Mucosa of stomach (tissue), 1 donor: ENCODE results near the gene PARD3.

Source experiments
- H3K27me3 ChIP-seq: one replicate; pipeline ENCODE4 v1.7.0; 2013; ENCODE audit warnings: mild to moderate bottlenecking, low read length; ENCODE audit not compliant: control insufficient read depth, insufficient read depth
- H3K36me3 ChIP-seq: one replicate; pipeline ENCODE4 v1.7.0; 2013; ENCODE audit warnings: low read length; ENCODE audit not compliant: control insufficient read depth, insufficient read depth
- H3K4me1 ChIP-seq: one replicate; pipeline ENCODE4 v1.7.0; 2013; ENCODE audit warnings: mild to moderate bottlenecking, low read length; ENCODE audit not compliant: control insufficient read depth, insufficient read depth
- H3K4me3 ChIP-seq: one replicate; pipeline ENCODE4 v1.7.0; 2013; ENCODE audit warnings: low read length
- H3K9ac ChIP-seq: one replicate; pipeline ENCODE4 v1.7.0; 2013; ENCODE audit warnings: mild to moderate bottlenecking, low read length, moderate library complexity
- H3K9me3 ChIP-seq: one replicate; pipeline ENCODE4 v1.7.0; 2013; ENCODE audit warnings: mild to moderate bottlenecking, low read length, moderate library complexity; ENCODE audit not compliant: control insufficient read depth
- donor health status: Pancreatic carcinoma.

Gene PARD3

DNA sequence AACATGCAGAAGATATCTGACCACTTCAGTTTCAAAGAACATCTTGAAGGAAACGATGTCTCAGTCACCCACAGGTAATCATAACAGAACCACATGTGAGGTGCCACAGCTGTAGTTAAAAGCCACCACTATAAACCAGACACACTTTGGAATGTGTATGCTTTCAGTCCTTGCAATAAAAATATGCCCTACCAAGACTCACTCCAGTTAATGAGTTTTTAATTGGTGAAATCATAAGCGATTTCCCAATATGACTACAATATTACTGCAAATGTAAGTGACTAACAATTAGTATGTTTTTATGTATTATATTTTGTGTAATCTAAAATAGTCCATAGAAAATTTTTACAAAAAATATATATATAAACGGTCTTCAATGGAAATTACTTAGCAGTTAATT lies 428.2 kb downstream of the PARD3 start:
- no peak overlapping the region for H3K9ac ChIP-seq
- no peaks in the 10 kb centered on the region for H3K36me3 ChIP-seq
- H3K27me3 ChIP-seq: no peaks in the 10 kb centered on the region
- H3K4me1 ChIP-seq: no peaks in the 10 kb centered on the region
- no peak overlapping the region for H3K4me3 ChIP-seq
- no peaks in the 10 kb centered on the region for H3K9me3 ChIP-seq

DNA sequence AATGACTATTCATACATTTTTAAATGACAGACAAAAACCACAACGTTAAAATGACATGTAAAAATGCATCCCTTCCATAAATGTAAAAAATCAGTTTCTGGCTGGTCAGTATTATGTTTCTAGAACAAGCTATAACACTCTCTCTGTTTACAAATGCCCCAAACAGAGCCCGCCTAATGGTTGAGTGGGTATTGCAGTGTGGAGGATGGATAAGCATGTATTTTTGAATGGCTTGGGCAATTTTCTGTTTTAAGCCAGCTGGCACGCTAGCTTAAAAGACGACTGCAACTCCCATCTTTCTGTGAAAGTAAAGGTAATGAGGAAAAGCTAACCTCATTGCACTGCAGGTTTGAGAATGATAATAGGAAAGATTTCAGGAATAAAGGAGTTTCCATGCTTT lies 430.7 kb downstream of the PARD3 start:
- Histone ChIP-seq H3K4me1 (no peaks in the 10 kb centered on the region), H3K36me3 (no peaks in the 10 kb centered on the region), H3K27me3 (no peaks in the 10 kb centered on the region), H3K9me3 (no peaks in the 10 kb centered on the region), H3K4me3 (no peak overlapping the region), H3K9ac (no peak overlapping the region)

DNA sequence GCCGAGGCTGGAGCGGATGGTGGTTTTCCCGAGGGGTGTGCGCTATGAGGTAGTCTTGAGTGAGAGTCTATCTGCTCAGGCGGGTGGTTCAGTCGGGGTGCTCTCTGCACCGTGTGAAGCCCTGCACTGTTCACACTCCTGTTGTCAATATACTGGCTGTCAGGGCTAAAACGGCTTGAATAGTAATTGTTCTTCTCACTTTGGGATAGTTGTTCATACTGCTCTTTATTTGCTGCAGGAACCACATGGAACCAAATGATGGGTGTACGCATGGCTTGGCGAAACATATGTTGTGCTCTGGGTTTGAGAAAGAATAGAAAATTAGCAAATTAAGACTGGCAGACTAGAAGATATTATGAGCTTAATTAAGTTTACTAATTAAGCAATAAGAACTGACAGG lies 432.5 kb downstream of the PARD3 start:
- H3K9me3 ChIP-seq: no peaks in the 10 kb centered on the region
- H3K27me3 ChIP-seq: no peaks in the 10 kb centered on the region

DNA sequence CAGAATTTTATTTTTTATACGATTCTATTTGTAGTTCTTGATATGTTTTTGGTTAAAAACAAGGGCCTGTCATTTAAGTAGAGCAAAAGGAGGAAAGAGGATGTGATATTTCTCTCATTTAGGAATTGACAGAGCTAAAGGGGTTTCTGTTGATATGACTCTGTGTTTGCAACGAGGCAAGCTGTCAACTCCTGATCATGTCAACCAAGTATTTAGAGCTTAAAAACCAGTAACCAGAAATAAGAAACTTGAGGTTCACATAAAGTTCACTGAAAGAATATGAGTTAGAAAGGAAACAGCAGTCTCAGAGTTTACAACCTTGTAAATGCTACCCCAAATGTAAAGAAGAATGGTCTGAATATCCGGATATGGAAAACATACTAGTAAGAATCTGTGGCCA lies 434.2 kb downstream of the PARD3 start:
- no peaks in the 10 kb centered on the region for H3K9me3 ChIP-seq
- no peak overlapping the region for H3K9ac ChIP-seq
- no peaks in the 10 kb centered on the region for H3K36me3 ChIP-seq
- no peaks in the 10 kb centered on the region for H3K4me1 ChIP-seq
- no peaks in the 10 kb centered on the region for H3K27me3 ChIP-seq
- H3K4me3 ChIP-seq: no peak overlapping the region

More for the DNA sequence above, 432.5 kb downstream of the PARD3 start:
- no peaks in the 10 kb centered on the region for H3K4me1 ChIP-seq
- no peak overlapping the region for H3K9ac ChIP-seq
- H3K36me3 ChIP-seq: no peaks in the 10 kb centered on the region
- H3K4me3 ChIP-seq: no peak overlapping the region

DNA sequence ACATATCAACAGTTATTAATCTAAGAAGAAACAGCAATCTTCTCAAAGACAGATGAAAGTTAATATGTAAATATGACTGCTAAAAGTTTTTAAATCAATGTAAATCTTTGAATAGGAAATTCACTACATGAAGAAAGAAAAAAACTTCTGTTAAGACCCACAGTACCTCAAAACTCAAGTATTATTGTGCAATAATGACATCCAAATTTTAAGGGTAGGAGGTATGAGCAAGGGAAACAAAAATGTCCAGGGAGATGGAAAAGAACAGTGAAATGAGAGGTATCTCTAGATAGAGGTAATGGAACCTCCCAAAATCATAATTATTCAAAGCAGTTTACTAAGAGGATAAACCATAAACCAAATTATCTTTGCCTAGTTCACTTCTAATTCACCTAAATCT lies 436.8 kb downstream of the PARD3 start:
- no peaks in the 10 kb centered on the region for H3K9me3 ChIP-seq
- no peaks in the 10 kb centered on the region for H3K27me3 ChIP-seq
- no peak overlapping the region for H3K9ac ChIP-seq
- H3K4me1 ChIP-seq: no peaks in the 10 kb centered on the region
- no peaks in the 10 kb centered on the region for H3K36me3 ChIP-seq
- no peak overlapping the region for H3K4me3 ChIP-seq

DNA sequence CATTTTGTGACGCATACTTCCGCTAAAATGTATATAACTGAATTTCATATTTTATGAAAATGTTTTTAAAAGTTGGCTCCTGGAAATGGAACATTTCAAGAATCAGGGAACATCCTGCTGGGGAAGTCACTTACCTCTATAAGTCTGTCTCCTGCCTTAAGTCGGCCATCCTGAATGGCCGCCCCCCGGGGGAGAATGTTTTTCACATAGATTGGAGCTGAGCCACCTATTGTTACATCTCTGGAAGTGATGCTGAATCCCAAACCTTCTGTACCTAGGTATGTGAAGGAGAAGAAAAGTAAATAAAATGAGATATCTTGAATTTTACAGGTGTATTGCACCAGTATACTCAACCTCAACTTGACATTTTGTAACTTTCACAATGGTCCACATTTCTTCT lies 437.3 kb downstream of the PARD3 start:
- no peaks in the 10 kb centered on the region for H3K4me1 ChIP-seq
- no peaks in the 10 kb centered on the region for H3K9me3 ChIP-seq
- H3K27me3 ChIP-seq: no peaks in the 10 kb centered on the region
- no peak overlapping the region for H3K4me3 ChIP-seq
- no peaks in the 10 kb centered on the region for H3K36me3 ChIP-seq
- no peak overlapping the region for H3K9ac ChIP-seq

DNA sequence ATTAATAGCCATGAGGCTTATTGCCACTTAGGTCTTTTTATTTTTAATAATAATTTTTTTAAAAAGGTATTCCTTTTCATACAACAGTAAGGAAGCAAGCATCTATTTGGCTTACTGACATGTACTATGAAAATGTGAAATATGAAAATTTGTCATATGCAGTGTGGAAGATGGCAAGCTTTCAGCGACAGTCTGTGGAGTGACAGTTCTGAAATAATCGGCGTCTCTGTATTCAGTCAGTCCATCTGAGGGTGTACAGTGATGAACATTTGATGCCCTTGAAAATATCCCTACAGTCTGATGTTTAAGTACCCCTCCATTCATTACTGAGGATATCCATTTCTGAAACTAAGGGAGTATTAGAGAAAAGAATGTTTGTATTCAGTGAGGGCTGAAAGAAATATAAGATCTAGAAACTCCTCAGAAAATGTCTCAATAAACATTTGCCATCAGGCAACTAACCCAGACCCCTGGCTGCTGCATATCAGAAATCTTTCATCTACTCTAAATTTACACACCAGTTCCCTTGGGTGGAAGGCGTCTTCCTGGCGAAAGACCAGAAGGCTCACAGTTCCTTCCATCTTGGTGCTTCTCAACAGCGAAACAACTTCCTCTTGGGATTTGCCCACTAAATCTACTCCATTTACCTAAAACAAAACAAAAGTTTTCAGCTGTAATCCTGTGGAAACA lies 440.6 kb downstream of the PARD3 start:
- Histone ChIP-seq H3K4me1 (no peaks in the 10 kb centered on the region), H3K9me3 (no peaks in the 10 kb centered on the region), H3K9ac (no peak overlapping the region), H3K4me3 (no peak overlapping the region), H3K27me3 (no peaks in the 10 kb centered on the region), H3K36me3 (no peaks in the 10 kb centered on the region)

DNA sequence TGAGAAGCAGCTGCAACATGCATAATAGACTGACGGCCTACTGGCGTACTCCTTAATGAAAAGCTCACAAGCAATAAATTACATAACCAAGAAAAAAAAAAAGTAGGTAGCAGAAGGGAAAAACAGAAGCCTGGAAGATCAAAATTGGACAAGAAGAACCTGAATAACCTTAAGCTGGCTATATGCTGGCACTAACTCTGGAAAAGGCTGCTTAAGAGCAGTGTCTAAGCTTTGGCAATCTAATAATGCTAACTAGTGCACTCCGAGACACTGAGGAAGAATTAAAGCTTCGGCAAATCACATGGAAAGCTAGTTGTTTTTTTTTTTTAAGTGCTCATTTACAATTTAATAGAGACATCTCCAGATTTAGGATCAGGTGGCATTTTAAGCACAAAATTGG lies 441.9 kb downstream of the PARD3 start:
- no peaks in the 10 kb centered on the region for H3K36me3 ChIP-seq
- no peak overlapping the region for H3K9ac ChIP-seq
- no peak overlapping the region for H3K4me3 ChIP-seq
- H3K27me3 ChIP-seq: no peaks in the 10 kb centered on the region
- no peaks in the 10 kb centered on the region for H3K9me3 ChIP-seq
- H3K4me1 ChIP-seq: no peaks in the 10 kb centered on the region

DNA sequence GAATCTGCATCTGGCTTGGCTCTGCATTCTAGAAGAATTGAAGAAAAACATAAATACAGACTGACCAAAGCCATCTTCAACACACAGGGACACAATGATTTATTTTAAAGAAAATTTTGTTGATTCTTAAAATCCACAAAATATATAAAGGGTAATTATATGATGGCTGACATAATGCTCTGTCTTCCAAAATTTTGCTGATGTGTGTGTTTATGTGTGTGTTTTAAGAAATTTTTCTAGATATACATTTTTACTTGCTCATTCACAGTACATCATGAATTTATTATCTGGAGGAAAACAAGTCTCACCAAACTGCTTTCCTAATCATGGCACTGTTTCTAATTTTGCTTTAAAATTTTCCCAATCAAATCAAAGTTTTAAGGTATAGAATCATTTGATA lies 442.6 kb downstream of the PARD3 start:
- H3K36me3 ChIP-seq: no peaks in the 10 kb centered on the region

DNA sequence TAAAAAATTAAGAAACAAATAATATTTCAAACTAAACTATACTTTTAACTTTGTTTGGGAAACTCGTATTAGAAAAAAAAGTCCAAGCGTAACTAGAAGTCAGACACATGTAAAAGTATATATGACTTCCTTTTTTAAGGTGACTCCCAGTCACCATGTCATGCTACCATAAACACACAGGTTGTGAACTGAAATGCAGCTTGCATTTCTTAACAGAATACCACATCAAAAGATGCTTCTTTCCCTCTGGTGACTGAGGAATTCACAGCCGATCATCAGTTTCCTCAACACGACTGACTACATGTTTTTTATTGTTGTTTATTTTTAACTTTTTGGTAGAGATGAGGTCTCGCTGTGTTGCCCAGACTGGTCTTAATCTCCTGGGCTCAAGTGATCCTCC lies 445.0 kb downstream of the PARD3 start:
- Histone ChIP-seq H3K4me1 (no peaks in the 10 kb centered on the region), H3K36me3 (no peaks in the 10 kb centered on the region), H3K4me3 (no peak overlapping the region), H3K9me3 (no peaks in the 10 kb centered on the region), H3K9ac (no peak overlapping the region), H3K27me3 (no peaks in the 10 kb centered on the region)

More for the DNA sequence above, 442.6 kb downstream of the PARD3 start:
- H3K27me3 ChIP-seq: no peaks in the 10 kb centered on the region
- no peaks in the 10 kb centered on the region for H3K9me3 ChIP-seq
- H3K4me3 ChIP-seq: no peak overlapping the region
- H3K9ac ChIP-seq: no peak overlapping the region
- no peaks in the 10 kb centered on the region for H3K4me1 ChIP-seq

DNA sequence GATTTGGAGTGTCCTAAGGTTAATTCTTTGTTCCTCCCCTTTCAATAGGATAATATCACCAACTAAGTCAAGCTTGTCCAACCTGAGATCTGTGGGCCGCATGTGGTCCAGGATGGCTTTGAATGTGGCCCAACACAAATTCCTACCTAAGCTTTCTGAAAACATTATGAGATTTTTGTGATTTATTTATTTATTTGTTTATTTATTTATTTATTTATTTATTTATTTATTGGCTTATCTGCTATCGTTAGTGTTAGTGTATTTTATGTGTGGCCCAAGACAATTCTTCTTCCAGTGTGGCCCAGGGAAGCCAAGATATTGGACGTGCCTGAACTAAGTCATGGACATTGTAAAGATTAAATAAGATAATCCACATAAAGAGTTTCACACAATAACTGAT lies 446.0 kb downstream of the PARD3 start:
- H3K9ac ChIP-seq: no peak overlapping the region
- H3K4me3 ChIP-seq: no peak overlapping the region
- H3K27me3 ChIP-seq: no peaks in the 10 kb centered on the region
- H3K4me1 ChIP-seq: no peaks in the 10 kb centered on the region
- H3K36me3 ChIP-seq: no peaks in the 10 kb centered on the region
- no peaks in the 10 kb centered on the region for H3K9me3 ChIP-seq

DNA sequence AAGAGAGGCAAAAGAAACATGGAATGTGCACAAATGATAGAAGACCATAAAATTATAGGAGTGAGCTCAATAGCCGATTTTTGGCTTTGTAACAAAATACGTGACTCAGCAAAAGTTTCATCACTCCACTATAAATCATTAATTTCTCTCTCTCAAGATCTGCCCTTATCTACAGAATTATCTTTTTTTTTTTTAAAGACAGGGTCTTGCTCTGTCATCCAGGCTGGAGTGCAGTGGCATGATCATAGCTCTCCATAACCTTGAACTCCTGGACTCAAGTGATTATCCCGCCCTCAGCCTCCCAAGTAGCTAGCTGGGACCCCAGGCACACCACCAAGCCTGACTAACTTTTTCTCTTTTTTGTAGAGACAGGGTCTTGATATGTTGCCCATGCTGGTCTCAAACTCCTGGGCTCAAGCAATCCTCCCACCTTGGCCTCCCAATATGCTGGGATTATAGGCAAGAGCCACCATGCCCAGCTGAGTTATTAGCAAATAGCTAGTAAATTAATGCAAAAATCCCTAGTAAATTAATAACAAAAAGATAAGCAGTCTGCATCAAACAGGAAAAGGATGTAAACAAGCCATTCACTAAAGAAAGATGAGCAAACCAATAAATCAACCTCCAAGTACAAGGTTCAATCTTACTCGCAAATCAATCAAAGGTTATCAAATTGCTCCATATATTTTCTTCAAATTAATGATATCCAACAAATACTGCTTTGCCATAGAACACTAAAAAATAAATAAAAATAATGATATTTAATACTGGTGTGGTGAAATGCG lies 450.7 kb downstream of the PARD3 start:
- H3K4me3 ChIP-seq: no peak overlapping the region
- no peak overlapping the region for H3K9ac ChIP-seq
- no peaks in the 10 kb centered on the region for H3K27me3 ChIP-seq
- H3K4me1 ChIP-seq: no peaks in the 10 kb centered on the region
- no peaks in the 10 kb centered on the region for H3K9me3 ChIP-seq
- no peaks in the 10 kb centered on the region for H3K36me3 ChIP-seq
